CD4-positive, alpha-beta T cell (primary cell): ENCODE results near the gene PTGES2. TPM values are rescaled to one million over a fixed set of nuclear protein-coding genes. Genes with fewer than 3 reads are reported as not detected.

ENCODE experiments used
- ATAC-seq: fragments of 200-7000 bp; cut with Tn5 transposase; one replicate; pipeline ENCODE4 v1.10.0; 2022; ENCODE audit warnings: mild to moderate bottlenecking; ENCODE audit not compliant: poor library complexity
- CTCF ChIA-PET: fragments of 350-600 bp; sonication (Branson Sonifier 250); formaldehyde crosslinking; loops from one replicate; lab custom pipeline; 2021; ENCODE audit warnings: antibody characterized with exemption, inconsistent platforms; lab: Charles Lee
- POLR2A ChIA-PET: fragments of 350-600 bp; sonication (Branson Sonifier 250); formaldehyde crosslinking; loops from one replicate; lab custom pipeline; 2021; ENCODE audit warnings: antibody characterized with exemption, inconsistent platforms; lab: Charles Lee
- DNase-seq, 14 experiments: peaks; one replicate each; pipeline ENCODE4 v3.0.0-alpha.2; 2013 to 2020; ENCODE audit warnings: mixed read lengths in 2 of 14
- H3K27ac ChIP-seq, 2 donors: one replicate each; pipeline versions ENCODE4 v1.5.1 to v1.7.0; 2013; ENCODE audit warnings: low read length in 2 of 2, low read depth in 1 of 2, mild to moderate bottlenecking in 1 of 2
- H3K27me3 ChIP-seq, 2 experiments: 1 replicate in 1 of 2; 2 replicates in 1 of 2; pipeline versions ENCODE4 v1.6.1 to v1.7.0; 2013; ENCODE audit warnings: low read length in 2 of 2, control low read depth in 1 of 2, mild to moderate bottlenecking in 1 of 2, moderate library complexity in 1 of 2; ENCODE audit not compliant: insufficient read depth in 2 of 2, control insufficient read depth in 1 of 2
- H3K36me3 ChIP-seq: one replicate; pipeline ENCODE4 v1.6.1; 2013; ENCODE audit warnings: low read length, control low read depth; ENCODE audit not compliant: insufficient read depth
- H3K4me1 ChIP-seq: one replicate; pipeline ENCODE4 v1.6.1; 2013; ENCODE audit warnings: low read length, control low read depth; ENCODE audit not compliant: insufficient read depth
- H3K4me3 ChIP-seq: one replicate; pipeline ENCODE4 v1.5.1; 2013; ENCODE audit warnings: mild to moderate bottlenecking, low read length, moderate library complexity
- H3K9me3 ChIP-seq, 2 experiments: 1 replicate in 1 of 2; 2 replicates in 1 of 2; pipeline versions ENCODE4 v1.6.1 to v1.7.0; 2013; ENCODE audit warnings: low read length in 2 of 2, mild to moderate bottlenecking in 2 of 2, control low read depth in 1 of 2, moderate library complexity in 1 of 2; ENCODE audit not compliant: control insufficient read depth in 1 of 2, insufficient read depth in 1 of 2
- H3K27ac Mint-ChIP-seq: one replicate; pipeline ENCODE4 v1.8.0; 2020; ENCODE audit warnings: mixed read lengths
- H3K27me3 Mint-ChIP-seq: one replicate; pipeline ENCODE4 v1.8.0; 2021; ENCODE audit warnings: mixed read lengths
- H3K36me3 Mint-ChIP-seq: one replicate; pipeline ENCODE4 v1.8.0; 2021; ENCODE audit warnings: low read depth, mixed read lengths
- H3K4me1 Mint-ChIP-seq: one replicate; pipeline ENCODE4 v1.8.0; 2021; ENCODE audit warnings: low read depth, mixed read lengths
- H3K4me3 Mint-ChIP-seq: one replicate; pipeline ENCODE4 v1.8.0; 2020; ENCODE audit warnings: mild to moderate bottlenecking, mixed read lengths
- H3K9me3 Mint-ChIP-seq: one replicate; pipeline ENCODE4 v1.8.0; 2020; ENCODE audit warnings: mixed read lengths
- CTCF ChIP-seq: fragments of 200-600 bp; IDR thresholded peaks from one replicate; pipeline ENCODE4 v1.8.0; 2022; ENCODE audit warnings: antibody characterized with exemption, mild to moderate bottlenecking
- intact Hi-C, 2 experiments: fragments of 100-400 bp; cut with DNase I in 1 of 2; cut with micrococcal nuclease in 1 of 2; formaldehyde crosslinking; loops; one replicate each; pipeline versions ENCODE4 v1.15.1 to v1.9.0; 2023 to 2025; cut with DNase I, micrococcal nuclease
- total RNA-seq, 174 experiments: library from RNA in 2 of 174; stranded (reverse) in 2 of 174; gene quantifications; one replicate each; pipeline ENCODE4 v1.2.3 and lab custom pipeline; 2021 to 2026

Gene PTGES2
- total RNA-seq, 2 experiments from 2014 or later: 43.7 to 43.8 TPM

- no peak overlapping the region for H3K27ac ChIP-seq
- ChIA-PET POLR2A (interaction anchor here (0.6 to 1.4 kb wide), 4 partner anchors 28 to 35 kb away, joined by 3 to 5 read pairs (median 3); partner anchors contain the start of gene NAIF1), CTCF (no interaction called here)
- ATAC-seq: no peak
- Mint-ChIP-seq H3K36me3 (peaks cover 65% of the 10 kb centered on the region), H3K27me3 (no peaks in the 10 kb centered on the region), H3K4me3 (no peak overlapping the region), H3K27ac (no peak overlapping the region), H3K9me3 (no peaks in the 10 kb centered on the region), H3K4me1 (peaks cover 61% of the 10 kb centered on the region)
- no peaks in the 10 kb centered on the region for H3K27me3 ChIP-seq
- H3K9me3 ChIP-seq: no peaks in the 10 kb centered on the region
- intact Hi-C loops: loop anchor here in 1 of 2 experiments (5.0 to 10.0 kb wide), 2 partner anchors 46 to 148 kb away; no protein-coding TSS in a partner anchor
- no peak overlapping the region for H3K4me3 ChIP-seq
- TF ChIP-seq CTCF: no peak
- DNase-seq: no peak
- H3K4me1 ChIP-seq: peaks cover 61% of the 10 kb centered on the region
- H3K36me3 ChIP-seq: peaks cover 59% of the 10 kb centered on the region
These were observed 26.9 kb downstream of the PTGES2 start for GRCh38 chr9:128100581-128100980.

- peaks cover 65% of the 10 kb centered on the region for H3K36me3 Mint-ChIP-seq
- no peak overlapping the region for H3K4me3 Mint-ChIP-seq
- H3K27ac Mint-ChIP-seq: peak overlapping the region; percentile 61
- no peaks in the 10 kb centered on the region for H3K9me3 Mint-ChIP-seq
- Histone ChIP-seq H3K27ac (no peak overlapping the region), H3K4me1 (peaks cover 66% of the 10 kb centered on the region), H3K36me3 (peaks cover 60% of the 10 kb centered on the region), H3K4me3 (no peak overlapping the region), H3K9me3 (no peaks in the 10 kb centered on the region), H3K27me3 (no peaks in the 10 kb centered on the region)
- ChIA-PET POLR2A (interaction anchor here (0.6 to 1.4 kb wide), 6 partner anchors 9 to 34 kb away, joined by 3 to 5 read pairs (median 4); partner anchors contain the start of gene NAIF1), CTCF (interaction anchor here (1.4 kb wide), 1 partner anchor 17 kb away, joined by 3 read pairs; no protein-coding TSS in a partner anchor)
- DNase-seq (peak in 1 of 14 experiments; percentile 18), ATAC-seq (no peak)
- intact Hi-C loops: loop anchor here in 1 of 2 experiments (5.0 to 10.0 kb wide), 2 partner anchors 45 to 148 kb away; no protein-coding TSS in a partner anchor
- H3K4me1 Mint-ChIP-seq: peaks cover 61% of the 10 kb centered on the region
- no peaks in the 10 kb centered on the region for H3K27me3 Mint-ChIP-seq
- TF ChIP-seq CTCF: no peak
These were observed 27.5 kb downstream of the PTGES2 start for GRCh38 chr9:128099932-128100491.

- no peaks in the 10 kb centered on the region for H3K27me3 Mint-ChIP-seq
- H3K27me3 ChIP-seq: no peaks in the 10 kb centered on the region
- no peak overlapping the region for H3K4me3 ChIP-seq
- H3K4me1 Mint-ChIP-seq: peaks cover 67% of the 10 kb centered on the region
- peak overlapping the region; percentile 61 for H3K27ac Mint-ChIP-seq
- H3K4me1 ChIP-seq: peaks cover 71% of the 10 kb centered on the region
- POLR2A ChIA-PET: interaction anchor here (1.1 to 1.4 kb wide), 3 partner anchors 8 to 28 kb away, joined by 4 to 5 read pairs (median 4); no protein-coding TSS in a partner anchor
- DNase-seq (no peak), ATAC-seq (no peak)
- peaks cover 63% of the 10 kb centered on the region for H3K36me3 ChIP-seq
- peak overlapping the region in 1 of 2 donors; percentile 16 for H3K27ac ChIP-seq
- CTCF ChIA-PET: interaction anchor here (1.4 kb wide), 1 partner anchor 18 kb away, joined by 3 read pairs; no protein-coding TSS in a partner anchor
- H3K9me3 ChIP-seq: no peaks in the 10 kb centered on the region
- no peaks in the 10 kb centered on the region for H3K9me3 Mint-ChIP-seq
- no peak for TF ChIP-seq CTCF
- H3K4me3 Mint-ChIP-seq: peak overlapping the region; percentile 51
- intact Hi-C loops: no loop called here
- peaks cover 63% of the 10 kb centered on the region for H3K36me3 Mint-ChIP-seq
These were observed 28.1 kb downstream of the PTGES2 start for GRCh38 chr9:128099231-128099931.
